Ishikawa (cell line): ENCODE measurements around the gene THYN1.

Experiments used
- CEBPB ChIP-seq: IDR thresholded peaks from 2 replicates; pipeline ENCODE4 v1.6.1; 2012
- CREB1 ChIP-seq: IDR thresholded peaks from 2 replicates; pipeline ENCODE4 v1.6.1; 2012; ENCODE audit warnings: low read depth
- EGR1 ChIP-seq: IDR thresholded peaks from 2 replicates; pipeline ENCODE4 v1.6.1; 2012
- EP300 ChIP-seq: IDR thresholded peaks from 2 replicates; pipeline ENCODE4 v1.6.1; 2012; ENCODE audit warnings: borderline replicate concordance
- FOXM1 ChIP-seq: IDR thresholded peaks from 2 replicates; pipeline ENCODE4 v1.6.1; 2012; ENCODE audit warnings: low read depth, borderline replicate concordance
- NFIC ChIP-seq: IDR thresholded peaks from 2 replicates; pipeline ENCODE4 v1.6.1; 2012
- RAD21 ChIP-seq: IDR thresholded peaks from 2 replicates; pipeline ENCODE4 v1.6.1; 2012; ENCODE audit warnings: low read depth
- REST ChIP-seq: IDR thresholded peaks from 2 replicates; pipeline ENCODE4 v1.6.1; 2012; ENCODE audit warnings: low read depth, mild to moderate bottlenecking
- TAF1 ChIP-seq: IDR thresholded peaks from 2 replicates; pipeline ENCODE4 v1.6.1; 2012; ENCODE audit warnings: low read depth, mild to moderate bottlenecking
- TCF12 ChIP-seq: IDR thresholded peaks from 2 replicates; pipeline ENCODE4 v1.6.1; 2012; ENCODE audit warnings: low read depth
- TEAD4 ChIP-seq: IDR thresholded peaks from 2 replicates; pipeline ENCODE4 v1.6.1; 2012
- USF1 ChIP-seq: IDR thresholded peaks from 2 replicates; pipeline ENCODE4 v1.6.1; 2012
- YY1 ChIP-seq: IDR thresholded peaks from 2 replicates; pipeline ENCODE4 v1.6.1; 2012; ENCODE audit warnings: low read depth
- ZBTB7A ChIP-seq: IDR thresholded peaks from 2 replicates; pipeline ENCODE4 v1.6.1; 2012; ENCODE audit warnings: low read depth
- TF ChIP-seq, protein P1 (sequence below): IDR thresholded peaks from 2 replicates; pipeline ENCODE4 v1.6.1; 2012

Gene THYN1

DNA sequence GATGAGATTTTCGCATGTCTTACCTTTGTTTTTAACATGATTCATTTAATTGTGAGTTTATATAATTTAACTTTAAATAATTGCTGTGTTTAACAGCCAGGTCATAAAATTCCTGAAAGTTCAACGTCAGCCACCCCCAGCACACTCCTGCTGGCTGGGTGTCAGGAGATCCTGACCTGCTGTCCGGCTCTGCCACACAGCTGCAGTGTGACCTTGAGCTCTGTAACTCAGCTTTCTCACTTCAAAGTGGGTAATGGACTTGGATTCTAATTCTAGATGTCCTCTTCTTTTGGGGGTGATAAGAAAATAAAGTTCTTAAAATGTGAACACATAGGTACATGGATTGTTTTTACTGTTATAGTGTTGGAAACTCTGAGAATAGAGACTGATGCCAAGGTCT lies 17.8 kb downstream of the THYN1 start:
- TF ChIP-seq USF1 (no peak), CEBPB (no peak), EP300 (no peak), TEAD4 (no peak), TAF1 (no peak), NFIC (no peak), TCF12 (no peak)

DNA sequence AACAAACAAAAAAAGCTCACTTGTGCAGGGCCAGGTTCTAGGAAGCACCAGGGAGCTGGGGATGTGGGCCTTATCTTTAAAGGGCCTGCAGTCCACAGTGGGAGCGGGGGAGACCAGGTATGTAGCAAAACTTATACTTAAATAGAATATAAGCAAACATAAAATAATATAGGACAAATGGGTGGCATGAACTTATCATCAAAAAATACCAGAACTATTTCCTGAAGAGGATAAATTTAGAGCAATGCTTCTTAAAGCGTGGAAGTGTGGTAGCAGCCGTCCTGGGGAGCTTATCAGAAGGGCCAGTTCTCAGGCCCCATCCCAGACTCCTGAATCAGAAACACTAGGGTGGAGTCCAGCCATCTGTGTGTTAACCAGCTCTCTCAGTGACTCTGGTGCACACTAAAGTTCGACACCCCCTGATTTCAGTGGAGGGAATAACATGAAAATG lies 19.4 kb downstream of the THYN1 start:
- TF ChIP-seq FOXM1 (no peak), ZBTB7A (no peak), CREB1 (no peak), YY1 (no peak), TEAD4 (no peak), EP300 (no peak), NFIC (no peak), RAD21 (no peak), CEBPB (no peak), EGR1 (no peak), TCF12 (no peak), REST (no peak), TAF1 (no peak), USF1 (no peak)
- TF ChIP-seq, protein P1, sequence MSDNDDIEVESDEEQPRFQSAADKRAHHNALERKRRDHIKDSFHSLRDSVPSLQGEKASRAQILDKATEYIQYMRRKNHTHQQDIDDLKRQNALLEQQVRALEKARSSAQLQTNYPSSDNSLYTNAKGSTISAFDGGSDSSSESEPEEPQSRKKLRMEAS: no peak

DNA sequence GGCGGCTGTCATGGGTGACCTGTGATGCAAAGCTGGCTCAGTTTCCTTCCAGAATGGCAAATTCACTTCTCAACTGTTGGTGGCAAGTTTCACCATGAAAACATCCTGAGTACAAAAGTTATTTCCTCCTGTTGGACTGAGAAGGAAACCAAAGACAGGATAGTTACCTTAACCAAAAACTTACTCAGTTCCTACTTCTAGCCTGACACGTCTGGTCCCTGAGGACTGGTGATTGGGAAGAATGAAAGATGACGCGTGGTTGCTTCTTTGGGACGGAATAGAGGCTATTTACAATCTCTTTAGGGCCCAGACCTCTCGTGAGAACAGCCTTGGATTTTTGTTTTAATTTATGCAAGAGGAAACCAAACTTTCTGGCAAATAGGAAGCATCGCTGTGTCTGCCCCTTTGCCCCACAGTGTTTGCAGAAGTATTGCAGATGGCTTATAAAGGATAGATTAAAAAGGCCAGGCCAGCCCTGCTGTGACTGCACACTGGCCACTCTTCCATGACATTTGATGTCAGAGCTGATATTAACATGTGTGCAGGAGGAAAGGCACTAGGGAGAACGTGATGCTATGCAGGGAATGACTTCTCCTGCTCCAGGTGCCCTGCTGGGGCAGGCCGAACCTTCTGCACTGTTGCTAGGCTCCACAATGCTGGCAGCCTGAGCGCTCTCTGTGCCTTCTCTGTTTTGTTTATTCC lies 21.0 kb downstream of the THYN1 start:
- TF ChIP-seq RAD21: no peak
- TF ChIP-seq EP300: no peak
- TF ChIP-seq FOXM1: no peak
- no peak for TF ChIP-seq ZBTB7A
- TF ChIP-seq NFIC: no peak
- TF ChIP-seq EGR1: no peak
- TF ChIP-seq, protein P1: no peak
- no peak for TF ChIP-seq REST
- TF ChIP-seq TAF1: no peak
- TF ChIP-seq TEAD4: no peak
- TF ChIP-seq CEBPB: no peak
- no peak for TF ChIP-seq YY1
- no peak for TF ChIP-seq CREB1

DNA sequence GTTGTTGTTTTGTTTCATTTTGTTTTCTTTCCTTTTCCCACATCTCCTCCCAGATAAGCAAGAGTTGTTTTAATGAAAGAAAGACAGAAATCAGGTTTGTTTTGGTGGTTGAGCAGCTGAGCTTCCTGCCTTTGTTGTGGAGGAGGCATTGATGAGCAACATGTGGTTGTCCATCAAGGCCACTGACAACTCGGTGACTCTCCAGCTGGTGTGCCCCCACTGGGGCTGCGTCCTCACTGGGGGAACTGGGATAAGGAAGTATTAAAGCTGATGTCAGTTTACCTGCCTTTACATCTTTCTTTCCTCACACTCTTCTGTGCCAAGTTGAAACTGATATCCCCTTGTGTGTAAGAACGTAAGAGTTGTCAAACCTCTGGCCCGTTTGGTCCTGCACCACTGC lies 22.8 kb downstream of the THYN1 start:
- no peak for TF ChIP-seq FOXM1
- no peak for TF ChIP-seq USF1
- no peak for TF ChIP-seq CEBPB
- TF ChIP-seq TCF12: no peak
- no peak for TF ChIP-seq ZBTB7A
- no peak for TF ChIP-seq TEAD4
- TF ChIP-seq REST: no peak
- no peak for TF ChIP-seq EP300
- TF ChIP-seq, protein P1: no peak
- no peak for TF ChIP-seq NFIC
- no peak for TF ChIP-seq YY1
- TF ChIP-seq RAD21: no peak
